Measurements from ENCODE around the gene CAMKMT. TPM values are rescaled to one million over a fixed set of nuclear protein-coding genes. Genes with fewer than 3 reads are reported as not detected.

Gene CAMKMT
- total RNA-seq, 4 donors from 2014 or later: 9.8 to 33.0 (median 18.7) TPM

DNA sequence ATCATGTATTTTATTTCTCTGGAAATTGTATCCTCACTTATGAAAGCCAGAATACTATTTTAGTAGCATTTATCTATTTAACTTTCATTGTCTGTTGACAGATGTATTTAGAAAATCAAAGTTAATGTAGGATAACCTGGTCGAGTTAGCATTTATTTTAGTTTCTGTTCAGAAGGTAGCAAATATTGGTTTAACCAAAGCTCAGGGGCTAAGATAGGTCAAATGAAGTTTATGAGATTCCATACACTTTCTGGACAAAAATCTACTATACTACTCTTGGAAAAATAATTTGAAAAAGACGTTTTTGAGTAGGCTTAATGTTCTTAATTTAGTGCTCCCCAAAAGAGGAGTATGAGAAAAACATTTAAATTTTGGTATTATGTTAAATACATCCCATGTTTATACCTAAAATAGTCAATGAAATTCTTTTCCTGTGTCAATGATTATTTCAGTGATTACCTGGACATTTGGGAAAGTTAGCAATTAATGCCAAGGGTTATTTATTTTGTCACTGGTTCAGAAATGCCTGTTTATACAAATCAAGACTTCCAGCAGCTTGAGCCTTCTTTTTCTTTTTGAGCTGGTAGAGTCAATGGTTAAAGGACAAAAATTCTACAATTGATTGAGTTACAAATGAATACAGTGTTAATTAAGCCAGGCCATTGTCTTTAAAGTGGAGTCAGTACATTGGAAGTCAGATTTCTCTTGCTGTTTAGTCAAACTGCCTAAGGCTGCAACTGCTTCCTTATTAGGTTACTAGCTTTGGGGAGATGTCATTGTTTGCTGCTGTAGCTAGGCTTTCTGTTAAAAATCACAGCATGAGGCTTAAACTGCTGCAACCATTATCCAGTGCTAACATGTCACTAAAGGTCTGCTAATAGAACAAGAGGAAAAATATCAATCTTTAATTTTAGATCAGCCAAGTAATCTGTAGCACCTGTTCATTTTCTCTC lies 182.3 kb downstream of the CAMKMT start:
- no peaks in the 10 kb centered on the region for H3K9me3 ChIP-seq
- H3K4me3 ChIP-seq: no peak overlapping the region
- H3K4me1 ChIP-seq: no peaks in the 10 kb centered on the region
- no peaks in the 10 kb centered on the region for H3K36me3 ChIP-seq
- no peak for DNase-seq
- H3K27me3 ChIP-seq: no peaks in the 10 kb centered on the region
- no peak overlapping the region for H3K27ac ChIP-seq
- TF ChIP-seq POLR2A (IDR thresholded peaks at IDR 0.05): no peak
- TF ChIP-seq CTCF (IDR thresholded peaks at IDR 0.05): no peak

DNA sequence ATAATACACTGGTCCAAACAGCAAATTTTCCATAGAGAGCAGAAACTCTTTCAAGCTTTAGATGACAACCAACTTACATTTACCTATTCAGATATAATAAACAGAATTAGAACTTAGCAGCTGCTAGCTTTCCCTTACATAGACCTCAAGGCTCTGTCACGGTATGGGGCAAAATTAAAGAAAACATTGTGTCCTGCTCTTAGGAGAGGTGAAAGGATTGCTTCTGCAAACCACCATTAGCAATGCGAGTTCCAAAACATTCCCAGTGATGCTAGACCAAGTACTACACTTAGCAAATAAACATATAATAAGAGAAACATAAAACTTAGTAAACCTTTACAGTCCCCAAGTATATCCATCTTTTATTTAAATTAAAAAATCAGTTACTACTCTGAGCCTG lies 183.3 kb downstream of the CAMKMT start:
- no peak overlapping the region for H3K4me3 ChIP-seq
- no peaks in the 10 kb centered on the region for H3K4me1 ChIP-seq
- no peaks in the 10 kb centered on the region for H3K9me3 ChIP-seq
- no peak for DNase-seq
- no peak overlapping the region for H3K27ac ChIP-seq
- no peaks in the 10 kb centered on the region for H3K36me3 ChIP-seq
- H3K27me3 ChIP-seq: no peaks in the 10 kb centered on the region
- TF ChIP-seq CTCF (IDR thresholded peaks at IDR 0.05) (no peak), POLR2A (IDR thresholded peaks at IDR 0.05) (no peak)

- Histone ChIP-seq H3K36me3 (no peaks in the 10 kb centered on the region), H3K27me3 (no peaks in the 10 kb centered on the region), H3K4me3 (no peak overlapping the region), H3K4me1 (no peaks in the 10 kb centered on the region), H3K9me3 (no peaks in the 10 kb centered on the region), H3K27ac (no peak overlapping the region)
- DNase-seq: no peak
- no peak for TF ChIP-seq POLR2A (IDR thresholded peaks at IDR 0.05)
- no peak for TF ChIP-seq CTCF (IDR thresholded peaks at IDR 0.05)
Observed at GRCh38 chr2:44546459-44547127, 184.8 kb downstream of the CAMKMT start.

GRCh38 chr2:44547718-44548117 lies 186.0 kb downstream of the CAMKMT start:
- no peaks in the 10 kb centered on the region for H3K4me1 ChIP-seq
- no peak overlapping the region for H3K27ac ChIP-seq
- H3K36me3 ChIP-seq: no peaks in the 10 kb centered on the region
- TF ChIP-seq CTCF (IDR thresholded peaks at IDR 0.05) (no peak), POLR2A (IDR thresholded peaks at IDR 0.05) (no peak)
- no peak for DNase-seq
- H3K27me3 ChIP-seq: no peaks in the 10 kb centered on the region
- no peak overlapping the region for H3K4me3 ChIP-seq
- H3K9me3 ChIP-seq: no peaks in the 10 kb centered on the region

- DNase-seq: no peak
- H3K9me3 ChIP-seq: no peaks in the 10 kb centered on the region
- no peaks in the 10 kb centered on the region for H3K36me3 ChIP-seq
- no peak overlapping the region for H3K27ac ChIP-seq
- H3K27me3 ChIP-seq: no peaks in the 10 kb centered on the region
- no peak overlapping the region for H3K4me3 ChIP-seq
- TF ChIP-seq CTCF (IDR thresholded peaks at IDR 0.05) (no peak), POLR2A (IDR thresholded peaks at IDR 0.05) (no peak)
- H3K4me1 ChIP-seq: no peaks in the 10 kb centered on the region
Observed at GRCh38 chr2:44548221-44549098, 186.7 kb downstream of the CAMKMT start.

Data from Peyer's patch (tissue), 4 donors.